Right lobe of liver (tissue), 6 donors: ENCODE results near the gene IFNG-AS1. TPM values are rescaled to one million over a fixed set of nuclear protein-coding genes. Genes with fewer than 3 reads are reported as not detected.

Source experiments
- ATAC-seq, 4 donors: fragments of 200-7000 bp; cut with Tn5 transposase; one replicate each; pipeline ENCODE4 v1.9.1; 2020; ENCODE audit warnings: mild to moderate bottlenecking in 4 of 4, moderate library complexity in 4 of 4
- DNase-seq, 3 donors: peaks; one replicate each; pipeline ENCODE4 v3.0.0-alpha.2; 2020
- H3K27ac ChIP-seq, 3 donors: fragments of 200-600 bp; one replicate each; pipeline ENCODE4 v1.8.0; 2022
- H3K27me3 ChIP-seq, 2 donors: fragments of 200-600 bp; one replicate each; pipeline ENCODE4 v1.8.0; 2022
- H3K36me3 ChIP-seq, 4 donors: fragments of 200-600 bp; sonication (generic) in 1 of 4; one replicate each; pipeline versions ENCODE4 v1.5.1 to v1.8.0; 2017 to 2022; ENCODE audit warnings: control low read depth in 1 of 4
- H3K4me1 ChIP-seq, 4 donors: fragments of 200-600 bp; sonication (generic) in 1 of 4; one replicate each; pipeline versions ENCODE4 v1.5.1 to v1.8.0; 2017 to 2022; ENCODE audit warnings: control low read depth in 1 of 4
- H3K4me3 ChIP-seq, 3 donors: fragments of 200-600 bp; one replicate each; pipeline ENCODE4 v1.8.0; 2022
- H3K9me3 ChIP-seq, 4 donors: fragments of 200-600 bp; sonication (generic) in 1 of 4; one replicate each; pipeline versions ENCODE4 v1.5.1 to v1.8.0; 2017 to 2022; ENCODE audit warnings: control low read depth in 1 of 4
- POLR2A ChIP-seq: fragments of 450-650 bp; IDR thresholded peaks from one replicate; pipeline ENCODE4 v1.6.1; 2017; ENCODE audit warnings: antibody characterized with exemption, mild to moderate bottlenecking
- WGBS: methylation state at CpG from one replicate; pipeline ENCODE4 v1.1.6; 2018; ENCODE audit warnings: low coverage, low lambda C conversion rate; ENCODE audit not compliant: insufficient coverage; ENCODE audit errors: missing lambda C conversion rate; 5-methylcytosine and 5-hydroxymethylcytosine counted together
- intact Hi-C, 2 donors: fragments of 100-400 bp; cut with DNase I; formaldehyde crosslinking; loops; one replicate each; pipeline versions ENCODE4 v1.11.2 to v1.14.1; 2022
- total RNA-seq, 6 experiments: library from RNA; depleted of rRNA in 2 of 6; stranded (reverse); fragments of >200 nt in 2 of 6; fragmentation: NEBNext Ultra II Directional in 3 of 6; extraction: Animal tissue kit (Norgen Biotek cat#: 25700) in 3 of 6; gene quantifications; one replicate each; pipeline versions ENCODE4 v1.1.0 to v1.2.4, GENCODE V29; 2016 to 2023
- TF ChIP-seq, protein P1 (sequence below), 4 donors: fragments of 200-600 bp in 3 of 4; fragments of 450-650 bp in 1 of 4; IDR thresholded peaks; one replicate each; pipeline versions ENCODE4 v1.5.1 to v1.8.0; 2016 to 2022; ENCODE audit warnings: antibody characterized with exemption in 4 of 4, mild to moderate bottlenecking in 2 of 4
- donor health status: DM: no; HTN: yes; CAD: no.
- donor health status: DM: no; HTN: no; CAD: no.
- donor health status: DM: no; HTN: no; CAD: no.
- donor health status: DM: no; HTN: yes; CAD: no.
- donor health status: DM: no; HTN: yes; CAD: no.

Gene IFNG-AS1
- total RNA-seq, 6 experiments from 2014 or later, result 0.24 TPM; not detected in 5

DNA sequence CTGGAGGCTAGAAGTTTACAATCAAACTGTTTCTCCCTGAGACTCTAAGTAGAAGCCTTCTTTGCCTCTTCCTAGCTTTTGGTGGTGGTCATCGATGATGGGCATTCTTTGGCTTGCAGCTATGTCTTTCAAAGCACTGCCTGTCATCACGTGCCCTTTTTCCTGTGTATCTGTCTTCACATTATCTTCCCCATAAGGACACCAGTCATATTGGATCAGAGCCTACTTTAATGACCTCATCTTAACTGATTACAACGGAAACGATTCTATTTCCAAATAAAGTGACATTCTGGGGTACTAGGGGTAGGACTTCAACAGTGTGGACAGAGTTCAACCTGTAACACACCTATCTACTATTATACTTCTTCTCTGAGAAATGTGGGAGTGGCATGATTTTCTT lies 31.1 kb upstream of the IFNG-AS1 start:
- Histone ChIP-seq H3K4me1 (no peaks in the 10 kb centered on the region), H3K27me3 (no peaks in the 10 kb centered on the region), H3K27ac (no peak overlapping the region), H3K9me3 (no peaks in the 10 kb centered on the region), H3K4me3 (no peak overlapping the region), H3K36me3 (no peaks in the 10 kb centered on the region)
- no peak for TF ChIP-seq POLR2A
- TF ChIP-seq, protein P1, sequence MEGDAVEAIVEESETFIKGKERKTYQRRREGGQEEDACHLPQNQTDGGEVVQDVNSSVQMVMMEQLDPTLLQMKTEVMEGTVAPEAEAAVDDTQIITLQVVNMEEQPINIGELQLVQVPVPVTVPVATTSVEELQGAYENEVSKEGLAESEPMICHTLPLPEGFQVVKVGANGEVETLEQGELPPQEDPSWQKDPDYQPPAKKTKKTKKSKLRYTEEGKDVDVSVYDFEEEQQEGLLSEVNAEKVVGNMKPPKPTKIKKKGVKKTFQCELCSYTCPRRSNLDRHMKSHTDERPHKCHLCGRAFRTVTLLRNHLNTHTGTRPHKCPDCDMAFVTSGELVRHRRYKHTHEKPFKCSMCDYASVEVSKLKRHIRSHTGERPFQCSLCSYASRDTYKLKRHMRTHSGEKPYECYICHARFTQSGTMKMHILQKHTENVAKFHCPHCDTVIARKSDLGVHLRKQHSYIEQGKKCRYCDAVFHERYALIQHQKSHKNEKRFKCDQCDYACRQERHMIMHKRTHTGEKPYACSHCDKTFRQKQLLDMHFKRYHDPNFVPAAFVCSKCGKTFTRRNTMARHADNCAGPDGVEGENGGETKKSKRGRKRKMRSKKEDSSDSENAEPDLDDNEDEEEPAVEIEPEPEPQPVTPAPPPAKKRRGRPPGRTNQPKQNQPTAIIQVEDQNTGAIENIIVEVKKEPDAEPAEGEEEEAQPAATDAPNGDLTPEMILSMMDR (IDR thresholded peaks at IDR 0.05), result no peak
- intact Hi-C loops, result no loop called here
- ATAC-seq (no peak), DNase-seq (no peak)
- WGBS, result 37% methylated on average over 4 of the region's 4 CpGs

DNA sequence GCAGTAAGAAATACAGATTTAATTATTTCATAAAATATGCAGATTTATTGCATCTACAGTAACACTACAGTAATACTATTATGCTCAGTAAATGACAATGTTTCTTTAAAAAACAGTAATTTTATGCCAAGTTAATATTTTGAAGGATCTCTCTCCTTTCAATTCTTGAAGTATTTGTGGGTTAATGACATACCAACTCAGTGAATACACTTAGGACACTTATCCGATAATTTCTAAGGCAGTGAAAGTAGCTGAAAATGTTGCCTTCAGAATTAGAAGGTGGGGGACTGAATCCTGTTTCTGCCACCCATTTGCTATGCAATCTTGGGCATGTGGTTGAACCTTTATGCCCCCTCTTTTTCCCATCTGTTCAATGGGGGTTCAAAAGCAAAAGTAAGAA lies 24.8 kb upstream of the IFNG-AS1 start:
- H3K36me3 ChIP-seq, result no peaks in the 10 kb centered on the region
- TF ChIP-seq, protein P1 (IDR thresholded peaks at IDR 0.05), result no peak
- TF ChIP-seq POLR2A, result no peak
- H3K27ac ChIP-seq, result no peak overlapping the region
- no peak for ATAC-seq
- WGBS, result 73% methylated on average over 1 of the region's 1 CpG
- H3K27me3 ChIP-seq, result no peaks in the 10 kb centered on the region
- intact Hi-C loops, result no loop called here
- H3K4me3 ChIP-seq, result no peak overlapping the region
- H3K4me1 ChIP-seq, result no peaks in the 10 kb centered on the region
- no peaks in the 10 kb centered on the region for H3K9me3 ChIP-seq
- no peak for DNase-seq

DNA sequence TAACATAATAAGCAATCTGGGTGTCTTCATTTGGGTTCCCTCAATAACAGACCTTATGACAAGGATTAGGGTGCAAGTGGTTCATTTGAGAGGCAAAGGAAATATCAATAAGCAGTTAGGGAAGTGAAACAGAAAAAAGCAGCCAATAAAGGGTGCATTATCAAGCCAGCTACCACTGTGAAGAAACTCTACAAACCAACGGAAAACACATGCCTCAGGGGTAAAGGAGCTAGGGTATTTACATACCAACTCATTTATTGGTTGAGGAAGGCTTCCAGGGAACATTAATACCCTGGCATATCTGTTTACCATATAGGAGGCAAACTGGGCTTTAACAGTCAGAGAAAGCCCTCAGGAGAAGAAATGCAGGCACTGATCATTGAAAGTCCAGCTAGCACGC lies 22.7 kb upstream of the IFNG-AS1 start:
- H3K27ac ChIP-seq, result no peak overlapping the region
- ATAC-seq (no peak), DNase-seq (no peak)
- TF ChIP-seq, protein P1 (IDR thresholded peaks at IDR 0.05), result no peak
- no peak for TF ChIP-seq POLR2A
- no peaks in the 10 kb centered on the region for H3K36me3 ChIP-seq
- no peaks in the 10 kb centered on the region for H3K9me3 ChIP-seq
- H3K27me3 ChIP-seq, result no peaks in the 10 kb centered on the region
- intact Hi-C loops, result no loop called here
- no peaks in the 10 kb centered on the region for H3K4me1 ChIP-seq
- WGBS, result 38% methylated on average over 2 of the region's 2 CpGs
- H3K4me3 ChIP-seq, result no peak overlapping the region

DNA sequence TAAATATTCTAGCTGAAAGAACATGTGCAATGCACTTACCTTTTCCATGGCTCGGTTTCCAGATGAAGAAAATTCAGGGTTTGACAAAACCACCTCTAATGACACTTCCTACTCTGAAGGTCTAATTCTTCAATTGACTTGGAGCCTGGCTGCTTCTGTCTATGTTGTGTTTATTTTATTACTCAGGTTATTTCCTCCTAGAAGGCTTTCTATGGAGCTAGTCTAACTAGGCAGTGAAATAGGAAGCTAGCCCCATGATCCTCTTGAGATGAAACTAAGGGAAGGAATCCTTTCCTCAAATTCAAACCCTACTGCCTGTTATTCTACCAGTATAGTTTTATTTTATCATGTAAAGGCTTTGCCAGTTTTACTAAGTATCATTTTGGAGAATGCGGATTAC lies 20.9 kb upstream of the IFNG-AS1 start:
- DNase-seq, result no peak
- Histone ChIP-seq H3K36me3 (no peaks in the 10 kb centered on the region), H3K9me3 (no peaks in the 10 kb centered on the region), H3K27me3 (no peaks in the 10 kb centered on the region), H3K4me3 (no peak overlapping the region), H3K4me1 (no peaks in the 10 kb centered on the region), H3K27ac (no peak overlapping the region)
- intact Hi-C loops, result no loop called here
- ATAC-seq, result no peak
- WGBS, result 48% methylated on average over 2 of the region's 2 CpGs
- TF ChIP-seq, protein P1 (IDR thresholded peaks at IDR 0.05), result no peak
- no peak for TF ChIP-seq POLR2A

DNA sequence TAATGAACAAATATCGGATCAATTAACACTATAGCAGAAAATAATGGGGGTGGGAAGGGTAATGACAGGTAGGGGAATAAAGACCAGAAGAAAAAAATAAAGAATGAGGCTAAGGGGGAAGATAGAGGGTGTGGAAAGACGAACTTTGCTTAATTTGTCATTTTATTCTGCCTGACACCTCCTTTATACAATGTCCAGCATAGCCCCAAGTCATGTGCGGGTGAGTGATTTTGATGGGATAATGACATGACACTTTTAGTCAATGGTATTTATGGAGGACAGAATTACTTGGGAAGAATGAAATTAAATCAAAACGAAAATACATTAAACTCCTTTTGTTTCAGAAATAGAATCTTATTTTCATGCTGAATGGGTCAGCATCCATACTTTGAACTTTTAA lies 20.5 kb upstream of the IFNG-AS1 start:
- no peak overlapping the region for H3K27ac ChIP-seq
- H3K9me3 ChIP-seq, result no peaks in the 10 kb centered on the region
- no peak overlapping the region for H3K4me3 ChIP-seq
- TF ChIP-seq POLR2A, result no peak
- H3K4me1 ChIP-seq, result no peaks in the 10 kb centered on the region
- H3K36me3 ChIP-seq, result no peaks in the 10 kb centered on the region
- intact Hi-C loops, result no loop called here
- WGBS, result 38% methylated on average over 4 of the region's 4 CpGs
- DNase-seq (no peak), ATAC-seq (no peak)
- H3K27me3 ChIP-seq, result no peaks in the 10 kb centered on the region
